Osteocyte (in vitro differentiated cells): ENCODE measurements around the gene PXN. TPM values are rescaled to one million over a fixed set of nuclear protein-coding genes. Genes with fewer than 3 reads are reported as not detected.
"Not testable (repeated sequence)": the region's sequence is repeated elsewhere in the genome, so short reads cannot be mapped to it uniquely, and the experiment has no call there.

Experiments used
- DNase-seq: peaks from one replicate; pipeline ENCODE4 v3.0.0; 2021; ENCODE audit warnings: mixed read lengths; ENCODE audit not compliant: unreplicated experiment; ENCODE audit errors: extremely low spot score
- H3K27ac Mint-ChIP-seq: one replicate; pipeline ENCODE4 v1.8.0; 2021; ENCODE audit warnings: mild to moderate bottlenecking, mixed read lengths; ENCODE audit not compliant: unreplicated experiment
- H3K27me3 Mint-ChIP-seq: one replicate; pipeline ENCODE4 v1.8.0; 2021; ENCODE audit warnings: mixed read lengths; ENCODE audit not compliant: unreplicated experiment
- H3K36me3 Mint-ChIP-seq: one replicate; pipeline ENCODE4 v1.8.0; 2021; ENCODE audit warnings: mixed read lengths; ENCODE audit not compliant: unreplicated experiment
- H3K4me1 Mint-ChIP-seq: one replicate; pipeline ENCODE4 v1.8.0; 2021; ENCODE audit warnings: mixed read lengths; ENCODE audit not compliant: unreplicated experiment
- H3K4me3 Mint-ChIP-seq: one replicate; pipeline ENCODE4 v1.8.0; 2021; ENCODE audit warnings: mild to moderate bottlenecking, moderate library complexity, mixed read lengths; ENCODE audit not compliant: unreplicated experiment
- H3K9me3 Mint-ChIP-seq: one replicate; pipeline ENCODE4 v1.8.0; 2021; ENCODE audit warnings: mixed read lengths; ENCODE audit not compliant: unreplicated experiment
- CTCF ChIP-seq: fragments of 200-600 bp; sonication (generic); IDR thresholded peaks from 2 replicates; pipeline ENCODE4 v1.5.0; 2021; ENCODE audit warnings: antibody characterized with exemption, mild to moderate bottlenecking, moderate library complexity
- total RNA-seq: library from RNA; stranded (reverse); gene quantifications from 2 replicates; pipeline ENCODE4 v1.2.1, GENCODE V29; 2021

The PXN gene
- total RNA-seq, 1 donor from 2014 or later: 79.9 TPM

GRCh38 chr12:120249875-120250795 lies 15.4 kb downstream of the PXN start:
- Mint-ChIP-seq H3K4me3 (no peak overlapping the region), H3K4me1 (peaks cover 62% of the 10 kb centered on the region), H3K27ac (peak overlapping the region; percentile 56), H3K27me3 (no peaks in the 10 kb centered on the region), H3K9me3 (no peaks in the 10 kb centered on the region), H3K36me3 (peaks cover 5% of the 10 kb centered on the region)
- no peak for TF ChIP-seq CTCF
- DNase-seq: no peak

GRCh38 chr12:120249266-120249874 lies 16.2 kb downstream of the PXN start:
- DNase-seq: no peak
- no peaks in the 10 kb centered on the region for H3K36me3 Mint-ChIP-seq
- H3K9me3 Mint-ChIP-seq: no peaks in the 10 kb centered on the region
- H3K4me1 Mint-ChIP-seq: peaks cover 62% of the 10 kb centered on the region
- TF ChIP-seq CTCF: no peak
- no peak overlapping the region for H3K4me3 Mint-ChIP-seq
- peak overlapping the region; percentile 56 for H3K27ac Mint-ChIP-seq
- no peaks in the 10 kb centered on the region for H3K27me3 Mint-ChIP-seq

- Mint-ChIP-seq H3K4me3 (no peak overlapping the region), H3K36me3 (no peaks in the 10 kb centered on the region), H3K27ac (peak overlapping the region; percentile 79), H3K9me3 (no peaks in the 10 kb centered on the region), H3K27me3 (no peaks in the 10 kb centered on the region), H3K4me1 (peaks cover 73% of the 10 kb centered on the region)
- DNase-seq: no peak
- no peak for TF ChIP-seq CTCF
Measured at GRCh38 chr12:120247621-120248030, 17.9 kb downstream of the PXN start.

GRCh38 chr12:120247183-120247582 lies 18.3 kb downstream of the PXN start:
- peak overlapping the region; percentile 79 for H3K27ac Mint-ChIP-seq
- H3K27me3 Mint-ChIP-seq: no peaks in the 10 kb centered on the region
- H3K36me3 Mint-ChIP-seq: no peaks in the 10 kb centered on the region
- peaks cover 73% of the 10 kb centered on the region for H3K4me1 Mint-ChIP-seq
- H3K4me3 Mint-ChIP-seq: no peak overlapping the region
- H3K9me3 Mint-ChIP-seq: no peaks in the 10 kb centered on the region
- TF ChIP-seq CTCF: no peak
- DNase-seq: no peak

- H3K36me3 Mint-ChIP-seq, DNase-seq, H3K9me3 Mint-ChIP-seq, H3K4me3 Mint-ChIP-seq, H3K27me3 Mint-ChIP-seq: not testable (repeated sequence)
- H3K27ac Mint-ChIP-seq: peak overlapping the region; percentile 23
- peaks cover 73% of the 10 kb centered on the region for H3K4me1 Mint-ChIP-seq
Measured at GRCh38 chr12:120246705-120247104, 18.8 kb downstream of the PXN start.
